Natural killer cell (primary cell): ENCODE data around the gene DTNBP1. TPM values are rescaled to one million over a fixed set of nuclear protein-coding genes. Genes with fewer than 3 reads are reported as not detected.
A peak's percentile ranks its signal among the peaks of the same experiment; 100 is the strongest.

Experiments used
- ATAC-seq, 3 donors: fragments of 150-1000 bp in 2 of 3; fragments of 200-7000 bp in 1 of 3; cut with Tn5 transposase; 1 replicate in 1 of 3; 2 replicates in 2 of 3; pipeline ENCODE4 v1.10.0; 2021; ENCODE audit warnings: mild to moderate bottlenecking in 2 of 3, moderate library complexity in 2 of 3
- DNase-seq, 2 donors: peaks; one replicate each; pipeline versions ENCODE4 v3.0.0 to v3.0.0-alpha.2; 2013 to 2021; ENCODE audit warnings: mixed read lengths in 1 of 2
- H3K27ac ChIP-seq: one replicate; pipeline ENCODE4 v1.5.1; 2013; ENCODE audit warnings: mild to moderate bottlenecking, low read length
- H3K27me3 ChIP-seq: one replicate; pipeline ENCODE4 v1.6.1; 2013; ENCODE audit warnings: low read length; ENCODE audit not compliant: control insufficient read depth, insufficient read depth
- H3K36me3 ChIP-seq: one replicate; pipeline ENCODE4 v1.6.1; 2013; ENCODE audit warnings: low read length; ENCODE audit not compliant: control insufficient read depth, insufficient read depth
- H3K4me1 ChIP-seq: one replicate; pipeline ENCODE4 v1.6.1; 2013; ENCODE audit warnings: low read length; ENCODE audit not compliant: control insufficient read depth, insufficient read depth
- H3K4me3 ChIP-seq: one replicate; pipeline ENCODE4 v1.5.1; 2013; ENCODE audit warnings: low read length
- H3K9me3 ChIP-seq: one replicate; pipeline ENCODE4 v1.6.1; 2013; ENCODE audit warnings: low read length; ENCODE audit not compliant: control insufficient read depth, insufficient read depth
- H3K27ac Mint-ChIP-seq, 2 donors: one replicate each; pipeline ENCODE4 v1.8.0; 2022; ENCODE audit warnings: mild to moderate bottlenecking in 2 of 2, mixed read lengths in 2 of 2, moderate library complexity in 1 of 2
- H3K27me3 Mint-ChIP-seq, 2 donors: one replicate each; pipeline ENCODE4 v1.8.0; 2022; ENCODE audit warnings: low read depth in 2 of 2, mixed read lengths in 2 of 2
- H3K36me3 Mint-ChIP-seq: one replicate; pipeline ENCODE4 v1.8.0; 2022; ENCODE audit warnings: mixed read lengths
- H3K4me1 Mint-ChIP-seq, 2 donors: one replicate each; pipeline ENCODE4 v1.8.0; 2022; ENCODE audit warnings: mixed read lengths in 2 of 2
- H3K4me3 Mint-ChIP-seq: one replicate; pipeline ENCODE4 v1.8.0; 2022; ENCODE audit warnings: mild to moderate bottlenecking, moderate library complexity, mixed read lengths
- H3K9me3 Mint-ChIP-seq, 2 donors: one replicate each; pipeline ENCODE4 v1.8.0; 2022; ENCODE audit warnings: mixed read lengths in 2 of 2
- CTCF ChIP-seq: fragments of 200-600 bp; IDR thresholded peaks from one replicate; pipeline ENCODE4 v1.8.0; 2022; ENCODE audit warnings: antibody characterized with exemption
- WGBS: methylation state at CpG from one replicate; pipeline ENCODE4 v1.1.7; 2013; ENCODE audit warnings: missing lambda C conversion rate; ENCODE audit not compliant: insufficient coverage; 5-methylcytosine and 5-hydroxymethylcytosine counted together
- intact Hi-C: fragments of 100-400 bp; cut with micrococcal nuclease; formaldehyde crosslinking; loops from one replicate; pipeline ENCODE4 v1.14.2; 2022
- total RNA-seq, 4 donors: library from RNA; stranded (reverse); fragments of 120-200 nt in 1 of 4; gene quantifications; one replicate each; pipeline versions ENCODE4 v1.2.3 to v1.2.4, GENCODE V29; 2013 to 2022

DTNBP1 gene
- total RNA-seq, 3 donors from 2014 or later (not counting 1 experiment from before 2014, with no cell fraction given), result 31.6 to 42.2 (median 38.4) TPM

GRCh38 chr6:15575357-15576033 is 87.3 kb downstream of the DTNBP1 start:
- H3K9me3 ChIP-seq, result no peaks in the 10 kb centered on the region
- no peaks in the 10 kb centered on the region for H3K36me3 Mint-ChIP-seq
- intact Hi-C loops, result no loop called here
- peaks cover 49 to 59% of the 10 kb centered on the region in 2 donors for H3K4me1 Mint-ChIP-seq
- H3K4me1 ChIP-seq, result no peaks in the 10 kb centered on the region
- no peak overlapping the region for H3K4me3 ChIP-seq
- no peak overlapping the region for H3K27ac ChIP-seq
- H3K27me3 Mint-ChIP-seq, result no peaks in the 10 kb centered on the region
- DNase-seq (no peak), ATAC-seq (no peak)
- H3K27me3 ChIP-seq, result no peaks in the 10 kb centered on the region
- no peak for TF ChIP-seq CTCF
- no peaks in the 10 kb centered on the region for H3K9me3 Mint-ChIP-seq
- H3K36me3 ChIP-seq, result no peaks in the 10 kb centered on the region
- peak overlapping the region in 1 of 2 donors; percentile 32 for H3K27ac Mint-ChIP-seq
- no peak overlapping the region for H3K4me3 Mint-ChIP-seq
- WGBS, result 84% methylated on average over 5 of the region's 5 CpGs

GRCh38 chr6:15574486-15574885 is 88.3 kb downstream of the DTNBP1 start:
- intact Hi-C loops, result no loop called here
- DNase-seq (no peak), ATAC-seq (no peak)
- Histone ChIP-seq H3K36me3 (no peaks in the 10 kb centered on the region), H3K4me3 (no peak overlapping the region), H3K27me3 (no peaks in the 10 kb centered on the region), H3K9me3 (no peaks in the 10 kb centered on the region), H3K4me1 (peaks cover 5% of the 10 kb centered on the region), H3K27ac (no peak overlapping the region)
- Mint-ChIP-seq H3K4me1 (peaks cover 58 to 67% of the 10 kb centered on the region in 2 donors), H3K27ac (no peak overlapping the region), H3K27me3 (no peaks in the 10 kb centered on the region), H3K36me3 (no peaks in the 10 kb centered on the region), H3K4me3 (no peak overlapping the region), H3K9me3 (no peaks in the 10 kb centered on the region)
- WGBS, result 100% methylated on average over 2 of the region's 3 CpGs
- TF ChIP-seq CTCF, result no peak

GRCh38 chr6:15574023-15574422 is 88.8 kb downstream of the DTNBP1 start:
- no peaks in the 10 kb centered on the region for H3K9me3 Mint-ChIP-seq
- H3K9me3 ChIP-seq, result no peaks in the 10 kb centered on the region

More at GRCh38 chr6:15574023-15574422, 88.8 kb downstream of the DTNBP1 start:
- Histone ChIP-seq H3K4me1 (peaks cover 10% of the 10 kb centered on the region), H3K27ac (no peak overlapping the region), H3K27me3 (no peaks in the 10 kb centered on the region), H3K36me3 (no peaks in the 10 kb centered on the region), H3K4me3 (no peak overlapping the region)
- peaks cover 60 to 68% of the 10 kb centered on the region in 2 donors for H3K4me1 Mint-ChIP-seq
- H3K27ac Mint-ChIP-seq, result no peak overlapping the region
- no peaks in the 10 kb centered on the region for H3K27me3 Mint-ChIP-seq
- no peaks in the 10 kb centered on the region for H3K36me3 Mint-ChIP-seq
- no peak for TF ChIP-seq CTCF
- DNase-seq (no peak), ATAC-seq (no peak)
- H3K4me3 Mint-ChIP-seq, result no peak overlapping the region
- 96% methylated on average over 4 of the region's 4 CpGs for WGBS
- intact Hi-C loops, result no loop called here
